Putamen (tissue), 1 donor: ENCODE measurements around the gene HAUS7.
A peak's percentile ranks its signal among the peaks of the same experiment; 100 is the strongest.

Source experiments
- DNase-seq: peaks from one replicate; pipeline ENCODE4 v3.0.0-alpha.2; 2016; ENCODE audit warnings: low spot score

HAUS7 gene

DNA sequence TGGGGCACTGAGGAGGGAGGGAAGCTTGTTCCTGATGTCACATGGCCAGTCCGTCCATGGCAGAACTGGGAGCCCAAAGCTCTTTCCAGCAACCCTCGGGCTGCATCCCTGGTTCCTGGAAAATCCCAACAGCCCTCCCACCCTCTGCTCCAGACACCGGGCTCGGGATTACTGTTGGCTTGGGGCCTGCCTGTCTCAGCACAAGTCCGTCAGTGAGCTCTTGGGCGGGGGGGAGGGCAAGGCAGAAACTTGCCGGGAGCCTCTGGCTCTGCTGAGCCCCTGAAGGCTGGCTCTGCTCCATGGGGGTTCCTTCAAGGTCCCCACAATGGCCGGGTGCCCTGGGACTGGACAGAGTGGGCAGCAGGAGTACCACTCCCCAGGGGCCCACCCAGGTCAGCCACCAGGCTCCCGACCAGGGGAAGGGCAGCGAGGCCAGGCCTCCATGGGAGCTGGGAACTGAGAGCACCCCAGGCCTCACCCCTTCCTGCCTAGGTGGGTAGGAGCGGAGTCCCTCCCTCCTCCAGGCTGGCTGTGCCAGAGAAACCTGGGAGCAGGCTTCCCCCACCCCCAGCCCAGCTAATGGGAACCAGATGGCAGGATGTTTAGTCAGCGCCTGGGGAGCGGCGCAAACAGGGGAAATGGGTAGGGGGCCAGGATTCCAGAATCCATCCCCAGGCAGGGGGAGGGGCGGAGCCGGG lies 6.4 kb upstream of the HAUS7 start:
- DNase-seq: no peak

DNA sequence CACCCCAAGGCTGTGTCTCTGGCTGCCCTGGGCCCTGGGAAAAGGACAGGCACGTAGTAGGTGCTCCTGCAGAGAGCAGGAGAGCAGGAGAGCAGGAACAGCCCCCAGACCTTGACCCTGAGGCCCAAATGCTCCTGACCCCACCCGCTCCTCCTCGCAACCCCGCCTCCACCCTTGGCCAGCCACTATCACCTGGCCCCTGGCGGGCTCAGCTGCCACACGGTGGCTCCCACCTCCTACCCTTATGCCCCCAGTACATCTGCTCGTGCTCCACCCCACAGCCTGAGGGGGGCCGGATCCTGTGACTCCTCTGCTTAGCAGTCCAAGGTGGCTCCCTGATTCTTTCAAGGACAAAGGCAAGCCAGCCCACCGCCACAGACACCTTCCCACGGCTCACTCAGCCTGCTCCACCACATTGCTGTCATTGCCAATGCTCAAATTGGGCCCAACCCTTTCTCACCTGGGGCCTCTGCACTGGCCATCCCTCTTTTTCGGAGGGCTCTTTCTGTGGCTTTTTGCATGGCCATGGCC lies 5.4 kb upstream of the HAUS7 start:
- no peak for DNase-seq

DNA sequence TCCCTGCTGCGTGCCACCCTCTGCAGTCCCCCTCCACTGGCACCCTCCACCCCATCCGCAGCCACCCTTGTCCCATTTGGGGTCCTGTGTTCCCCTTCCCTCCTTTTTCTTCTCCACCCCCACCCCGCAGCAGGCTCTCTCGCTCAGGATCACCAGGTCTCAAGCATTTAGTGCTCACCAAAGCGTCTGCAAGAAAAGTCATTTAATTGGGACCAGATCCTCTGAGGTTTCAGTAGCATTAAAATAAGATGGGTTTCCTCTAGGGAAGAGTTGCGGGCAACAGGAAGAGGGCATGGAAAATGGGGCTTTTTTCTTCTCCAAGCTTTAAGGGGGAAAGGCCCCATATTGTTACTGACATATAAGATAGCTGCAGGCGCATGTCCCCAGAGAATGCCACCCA lies 4.9 kb upstream of the HAUS7 start:
- DNase-seq: no peak

DNA sequence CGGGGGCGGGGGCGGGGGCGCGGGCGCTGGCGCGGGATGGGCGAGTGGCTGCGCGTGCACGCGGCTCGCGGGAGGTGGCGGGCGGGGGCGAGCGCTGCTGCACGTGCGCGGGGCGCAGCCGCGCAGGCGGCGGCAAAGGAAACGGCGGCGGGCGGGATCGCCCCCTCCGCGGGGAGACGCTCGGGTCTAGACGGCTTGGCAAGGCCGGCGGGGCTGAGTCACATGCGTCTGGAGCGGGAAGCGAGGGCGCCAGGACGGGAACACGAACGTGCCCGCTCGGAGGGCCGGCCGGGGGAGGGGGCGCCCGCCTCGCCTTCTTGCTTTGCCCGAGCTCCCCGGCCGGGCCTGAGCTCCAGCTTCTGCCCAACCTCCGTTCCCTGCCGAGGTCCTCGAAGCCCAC lies 4.3 kb upstream of the HAUS7 start:
- no peak for DNase-seq

DNA sequence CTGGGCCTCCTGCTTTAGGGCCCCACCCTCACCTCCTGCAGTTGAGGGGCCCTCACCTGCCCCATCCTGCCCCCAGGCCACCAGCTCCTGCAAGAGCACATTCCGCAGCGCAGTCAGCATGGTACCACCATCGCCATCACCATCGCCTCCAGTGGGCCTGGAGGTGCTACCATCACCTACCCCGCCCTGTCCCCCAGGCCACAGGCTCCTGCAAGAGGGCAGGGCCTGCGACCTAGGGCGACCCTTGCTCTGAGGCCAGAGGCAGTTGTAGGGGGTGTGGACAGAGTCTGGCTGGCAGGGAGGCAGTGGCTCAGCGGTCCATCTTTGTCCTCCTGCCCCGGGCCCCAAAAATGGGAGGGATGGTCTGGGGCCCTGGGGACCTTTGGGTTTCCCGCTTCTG lies 3.9 kb upstream of the HAUS7 start:
- no peak for DNase-seq

DNA sequence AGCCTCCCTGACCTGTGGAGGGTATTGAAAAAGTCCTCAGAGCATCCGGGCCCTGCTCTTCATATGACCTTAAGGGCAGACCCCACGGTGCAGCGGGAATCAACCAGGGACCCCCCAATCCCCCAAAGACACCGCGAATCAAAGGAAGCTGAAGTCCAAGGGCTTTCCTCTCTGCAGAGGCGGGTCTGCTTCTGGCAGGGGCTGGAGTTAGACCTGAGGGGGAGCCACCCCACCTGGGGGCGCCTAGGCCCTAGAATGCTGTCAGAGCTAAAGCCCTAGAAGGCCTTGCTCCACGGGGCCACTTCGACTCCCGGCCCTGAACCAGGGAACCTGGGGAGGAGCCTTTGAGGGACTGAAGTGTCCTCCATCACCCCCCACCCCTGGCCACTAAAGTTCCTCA lies 2.8 kb upstream of the HAUS7 start:
- no peak for DNase-seq

- DNase-seq: no peak
Measured at GRCh38 chrX:153471663-153472280, 1.4 kb upstream of the HAUS7 start.

DNA sequence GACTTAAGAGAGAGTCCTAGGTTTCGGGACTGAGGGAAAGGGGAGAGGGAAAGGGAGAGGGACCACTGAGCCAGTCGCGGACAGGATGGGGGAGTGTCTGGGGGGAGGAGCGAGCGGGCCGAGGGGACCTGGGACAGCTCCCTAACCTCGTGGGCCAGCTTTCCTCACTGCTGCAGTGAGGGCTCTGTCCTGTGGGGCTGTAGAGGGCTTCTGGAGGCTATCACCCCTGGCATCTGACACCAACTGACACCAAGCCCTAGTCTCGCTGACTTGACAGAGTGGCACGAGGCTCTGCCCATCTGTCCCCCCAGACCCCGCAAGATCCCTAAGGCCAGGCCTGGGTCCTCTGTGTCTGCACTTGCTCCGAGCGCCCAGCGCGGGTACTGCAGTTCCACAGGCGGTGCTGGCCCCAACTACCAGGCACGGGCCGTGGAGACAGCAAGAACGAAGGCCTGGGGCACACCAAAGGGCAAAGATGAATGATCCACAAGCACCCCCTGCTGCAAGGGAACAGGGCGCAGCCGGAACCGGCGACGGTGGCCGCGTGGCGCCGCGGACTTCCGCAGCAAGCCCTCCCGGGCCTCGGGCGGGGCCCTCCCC lies 465 bp downstream of the HAUS7 start:
- DNase-seq: no peak

- no peak for DNase-seq
Measured at GRCh38 chrX:153468008-153468580, 2.3 kb downstream of the HAUS7 start.

DNA sequence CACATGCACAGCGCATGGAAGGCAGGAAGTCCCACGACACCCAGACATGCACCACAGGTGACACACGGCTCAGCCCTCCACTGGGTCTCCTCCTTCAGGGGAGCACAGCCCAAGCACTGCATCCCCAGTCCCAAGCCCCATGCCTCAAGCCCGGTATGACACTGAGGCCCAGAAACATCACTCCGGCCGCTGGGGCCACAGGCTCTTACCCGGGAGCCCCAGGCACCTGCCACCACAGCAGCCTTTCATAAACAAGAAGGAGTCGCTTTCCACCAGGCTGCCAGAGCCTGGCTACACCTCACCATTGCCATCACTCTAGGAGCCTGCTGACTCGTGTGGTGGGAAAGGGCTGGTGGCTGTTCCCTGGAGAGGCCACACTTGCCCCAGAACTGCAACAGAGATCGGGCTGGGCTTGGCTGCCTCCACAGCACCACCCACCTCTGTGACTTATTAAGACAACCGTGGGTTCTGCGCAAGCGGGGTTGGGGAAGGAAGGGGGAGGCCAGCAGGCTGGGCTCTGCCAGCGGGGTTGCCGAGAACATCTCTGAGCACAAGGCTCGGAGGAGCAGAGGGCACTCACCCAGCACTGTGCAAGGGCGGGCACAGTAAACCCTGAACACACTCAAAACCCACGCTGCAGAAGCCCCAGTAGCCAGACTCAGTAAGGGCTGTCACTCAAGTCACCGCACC lies 4.5 kb downstream of the HAUS7 start:
- peak; percentile 42 for DNase-seq

GRCh38 chrX:153464116-153464515 lies 6.3 kb downstream of the HAUS7 start:
- no peak for DNase-seq

- DNase-seq: no peak
Measured at GRCh38 chrX:153463556-153463955, 6.8 kb downstream of the HAUS7 start.

DNA sequence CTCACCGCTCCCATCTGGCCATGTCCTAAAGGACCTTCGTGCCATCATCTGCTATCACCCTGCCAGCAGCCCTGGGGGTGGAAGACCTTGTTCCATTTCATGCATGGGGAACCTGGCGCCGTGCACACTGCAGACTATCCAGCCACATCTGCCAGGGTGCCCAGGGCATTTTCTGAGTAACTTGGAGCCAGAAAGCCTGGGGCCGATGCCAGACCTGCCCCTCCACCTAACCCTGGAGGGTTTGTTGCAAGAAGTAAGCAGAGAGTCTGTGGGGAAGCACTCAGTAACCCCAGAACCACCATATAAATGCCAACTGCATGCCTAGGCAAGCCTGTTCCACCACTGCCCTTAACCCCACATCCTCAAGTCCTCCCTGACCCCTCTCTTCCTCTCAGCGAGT lies 7.3 kb downstream of the HAUS7 start:
- DNase-seq: no peak

DNA sequence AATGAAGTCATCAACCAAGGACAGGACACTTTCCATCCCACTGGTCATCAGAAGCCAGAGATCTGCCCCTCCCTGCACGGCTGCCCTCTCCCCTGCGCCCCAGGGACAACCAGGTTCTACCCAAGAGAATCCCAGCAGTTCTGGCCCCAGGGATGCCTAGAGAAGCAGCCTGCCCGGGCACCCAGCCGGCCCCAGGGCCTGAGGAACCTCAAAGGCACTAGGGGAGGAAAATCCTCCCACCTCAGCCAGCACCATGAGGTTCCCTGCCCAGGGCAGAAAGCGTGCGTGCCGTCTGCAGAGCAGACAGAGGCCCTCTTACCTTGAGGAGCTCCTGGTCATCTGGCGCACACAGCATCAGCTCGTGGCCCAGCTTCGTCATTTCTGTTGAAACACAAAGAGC lies 8.1 kb downstream of the HAUS7 start:
- no peak for DNase-seq

DNA sequence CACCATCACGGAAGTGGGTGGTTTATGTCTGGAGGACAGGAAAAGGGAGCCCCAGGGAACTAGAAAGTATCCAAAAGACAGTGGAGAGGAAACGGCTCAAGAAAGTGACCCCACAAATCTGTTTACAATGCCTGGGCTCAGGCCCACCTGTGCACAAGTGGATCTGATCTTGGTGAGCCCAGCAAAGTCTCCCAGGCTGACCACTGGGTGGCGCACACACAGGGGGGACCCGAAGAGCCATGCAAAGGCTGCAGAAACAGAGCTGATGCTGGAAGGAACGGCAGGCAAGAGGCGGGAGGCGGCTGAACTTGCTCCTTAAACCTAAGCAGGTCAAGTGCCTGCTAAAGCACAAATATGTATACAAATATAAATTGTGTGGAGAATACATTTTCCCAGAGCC lies 9.6 kb downstream of the HAUS7 start:
- DNase-seq: peak; percentile 17

- DNase-seq: no peak
Measured at GRCh38 chrX:153459986-153460385, 10.4 kb downstream of the HAUS7 start.

- no peak for DNase-seq
Measured at GRCh38 chrX:153458476-153458875, 11.9 kb downstream of the HAUS7 start.

- DNase-seq: no peak
Measured at GRCh38 chrX:153457827-153458466, 12.4 kb downstream of the HAUS7 start.

GRCh38 chrX:153457136-153457825 lies 13.1 kb downstream of the HAUS7 start:
- DNase-seq: no peak

DNA sequence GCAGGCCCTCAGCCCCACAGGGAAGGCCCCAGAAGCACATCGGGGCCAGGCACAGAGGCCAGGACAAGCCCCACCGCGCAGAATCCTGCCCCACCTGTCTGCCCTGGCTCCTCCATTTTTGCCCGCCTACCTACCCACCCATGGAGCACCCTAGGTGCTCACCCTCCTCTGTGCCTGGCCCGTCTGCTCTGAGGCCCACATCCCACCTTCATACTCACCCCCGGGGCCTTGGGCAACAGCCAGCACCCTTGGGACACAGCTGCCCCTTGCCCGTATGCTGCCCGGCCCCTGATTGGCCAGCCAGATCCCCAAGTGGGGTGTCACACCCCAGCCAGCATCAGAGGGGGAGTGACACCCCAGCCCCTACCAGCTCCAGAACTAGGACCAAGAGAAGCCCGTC lies 13.7 kb downstream of the HAUS7 start:
- DNase-seq: no peak

- no peak for DNase-seq
Measured at GRCh38 chrX:153456161-153456560, 14.2 kb downstream of the HAUS7 start.
